ENCODE results near the gene CEP78.

- TF ChIP-seq, protein P1, sequence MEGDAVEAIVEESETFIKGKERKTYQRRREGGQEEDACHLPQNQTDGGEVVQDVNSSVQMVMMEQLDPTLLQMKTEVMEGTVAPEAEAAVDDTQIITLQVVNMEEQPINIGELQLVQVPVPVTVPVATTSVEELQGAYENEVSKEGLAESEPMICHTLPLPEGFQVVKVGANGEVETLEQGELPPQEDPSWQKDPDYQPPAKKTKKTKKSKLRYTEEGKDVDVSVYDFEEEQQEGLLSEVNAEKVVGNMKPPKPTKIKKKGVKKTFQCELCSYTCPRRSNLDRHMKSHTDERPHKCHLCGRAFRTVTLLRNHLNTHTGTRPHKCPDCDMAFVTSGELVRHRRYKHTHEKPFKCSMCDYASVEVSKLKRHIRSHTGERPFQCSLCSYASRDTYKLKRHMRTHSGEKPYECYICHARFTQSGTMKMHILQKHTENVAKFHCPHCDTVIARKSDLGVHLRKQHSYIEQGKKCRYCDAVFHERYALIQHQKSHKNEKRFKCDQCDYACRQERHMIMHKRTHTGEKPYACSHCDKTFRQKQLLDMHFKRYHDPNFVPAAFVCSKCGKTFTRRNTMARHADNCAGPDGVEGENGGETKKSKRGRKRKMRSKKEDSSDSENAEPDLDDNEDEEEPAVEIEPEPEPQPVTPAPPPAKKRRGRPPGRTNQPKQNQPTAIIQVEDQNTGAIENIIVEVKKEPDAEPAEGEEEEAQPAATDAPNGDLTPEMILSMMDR (IDR thresholded peaks at IDR 0.05) = no peak
- no peak for TF ChIP-seq POLR2A (IDR thresholded peaks at IDR 0.05)
These were observed 39.6 kb upstream of the CEP78 start for GRCh38 chr9:78196258-78196657.
